Muscle layer of colon (tissue), 2 donors: ENCODE data around the gene BUD13.
A peak's percentile ranks its signal among the peaks of the same experiment; 100 is the strongest.

ENCODE experiments used
- H3K27ac ChIP-seq: one replicate; pipeline ENCODE4 v1.7.0; 2013; ENCODE audit warnings: low read depth, mild to moderate bottlenecking, low read length, moderate library complexity
- H3K27me3 ChIP-seq, 2 donors: one replicate each; pipeline ENCODE4 v1.7.0; 2013; ENCODE audit warnings: low read length in 2 of 2, mild to moderate bottlenecking in 2 of 2; ENCODE audit not compliant: insufficient read depth in 2 of 2, control insufficient read depth in 1 of 2
- H3K36me3 ChIP-seq: one replicate; pipeline ENCODE4 v1.7.0; 2013; ENCODE audit warnings: mild to moderate bottlenecking, low read length; ENCODE audit not compliant: insufficient read depth
- H3K4me1 ChIP-seq: one replicate; pipeline ENCODE4 v1.7.0; 2013; ENCODE audit warnings: mild to moderate bottlenecking, low read length; ENCODE audit not compliant: insufficient read depth
- H3K4me3 ChIP-seq, 2 donors: one replicate each; pipeline ENCODE4 v1.7.0; 2013; ENCODE audit warnings: low read length in 2 of 2, low read depth in 1 of 2, mild to moderate bottlenecking in 1 of 2, moderate library complexity in 1 of 2
- H3K9ac ChIP-seq: one replicate; pipeline ENCODE4 v1.7.0; 2013; ENCODE audit warnings: low read length
- H3K9me3 ChIP-seq: one replicate; pipeline ENCODE4 v1.7.0; 2013; ENCODE audit warnings: mild to moderate bottlenecking, low read length
- donor health status: abdominal sarcoma.
- donor health status: Adenocarcinoma of cecum.

The BUD13 gene

GRCh38 chr11:116791813-116792143 lies 19.0 kb upstream of the BUD13 start, which contains the start of gene APOA5:
Gene APOA5, minus strand, starts transcription at chr11:116791879. Its CDS starts 19 bp downstream, at chr11:116791860.
- Histone ChIP-seq H3K9ac (no peak within 1 kb of the TSS), H3K27ac (no peak within 1 kb of the TSS), H3K27me3 (no peaks in the 10 kb centered on the region), H3K4me3 (peak within 1 kb of the TSS in 1 of 2 donors; percentile 22), H3K4me1 (peaks cover 14% of the 10 kb centered on the region), H3K9me3 (no peaks in the 10 kb centered on the region), H3K36me3 (no peaks in the 10 kb centered on the region)

DNA sequence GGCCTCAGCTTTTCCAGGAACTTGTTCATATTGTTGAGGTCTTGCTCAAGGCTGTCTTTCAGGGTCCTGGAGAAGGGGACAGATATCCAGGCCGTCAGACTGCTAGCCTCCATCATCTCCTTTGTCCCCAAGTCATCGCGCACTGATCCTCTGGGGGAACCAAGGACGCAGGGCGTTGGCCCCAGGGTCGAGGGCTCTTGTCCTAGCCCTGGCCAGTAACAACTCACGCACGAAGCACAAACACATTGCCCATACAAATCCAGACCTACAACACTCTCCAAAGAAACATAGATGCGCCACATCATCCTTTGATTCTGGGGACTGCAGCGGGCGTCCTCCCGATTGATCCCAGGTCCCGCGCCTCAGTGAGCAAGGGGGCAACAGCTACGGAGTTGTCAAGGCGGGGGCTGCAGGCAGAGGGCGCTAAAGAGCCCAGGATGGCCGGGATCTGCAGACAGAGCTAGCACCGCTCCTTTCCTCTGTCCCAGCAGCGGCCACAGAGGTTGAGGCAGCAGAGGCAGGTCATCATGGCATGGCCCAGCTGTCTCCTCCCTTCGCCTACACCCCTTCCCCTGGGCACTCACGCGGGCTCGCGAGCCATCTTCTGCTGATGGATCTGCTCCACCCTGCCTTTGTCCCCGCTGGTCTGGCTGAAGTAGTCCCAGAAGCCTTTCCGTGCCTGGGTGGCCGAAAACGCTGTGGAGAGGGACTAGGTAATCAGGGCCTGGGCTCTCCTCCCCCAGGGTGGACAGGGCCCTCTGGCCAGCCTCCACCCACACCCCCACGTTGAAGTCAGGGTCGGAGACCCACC lies 18.4 kb upstream of the BUD13 start:
- Histone ChIP-seq H3K27me3 (no peaks in the 10 kb centered on the region), H3K36me3 (peaks cover 3% of the 10 kb centered on the region), H3K27ac (no peak overlapping the region), H3K9me3 (no peaks in the 10 kb centered on the region), H3K9ac (no peak overlapping the region), H3K4me3 (peak overlapping the region in 1 of 2 donors; percentile 22), H3K4me1 (peaks cover 19% of the 10 kb centered on the region)

- no peaks in the 10 kb centered on the region for H3K9me3 ChIP-seq
- no peak overlapping the region for H3K4me3 ChIP-seq
- H3K27me3 ChIP-seq: no peaks in the 10 kb centered on the region
- H3K27ac ChIP-seq: no peak overlapping the region
- peaks cover 20% of the 10 kb centered on the region for H3K4me1 ChIP-seq
- no peak overlapping the region for H3K9ac ChIP-seq
- peaks cover 11% of the 10 kb centered on the region for H3K36me3 ChIP-seq
These were observed 17.6 kb upstream of the BUD13 start for GRCh38 chr11:116790167-116791001.

GRCh38 chr11:116788975-116789374 lies 16.2 kb upstream of the BUD13 start:
- no peak overlapping the region for H3K27ac ChIP-seq
- no peaks in the 10 kb centered on the region for H3K9me3 ChIP-seq
- peaks cover 20% of the 10 kb centered on the region for H3K4me1 ChIP-seq
- H3K36me3 ChIP-seq: peaks cover 25% of the 10 kb centered on the region
- H3K4me3 ChIP-seq: no peak overlapping the region
- H3K27me3 ChIP-seq: no peaks in the 10 kb centered on the region
- no peak overlapping the region for H3K9ac ChIP-seq

GRCh38 chr11:116788534-116788933 lies 15.7 kb upstream of the BUD13 start:
- H3K27ac ChIP-seq: peak overlapping the region; percentile 78
- H3K27me3 ChIP-seq: no peaks in the 10 kb centered on the region
- H3K9ac ChIP-seq: peak overlapping the region; percentile 34
- H3K4me1 ChIP-seq: peaks cover 20% of the 10 kb centered on the region
- peak overlapping the region; percentile 73 to 82 for H3K4me3 ChIP-seq
- H3K36me3 ChIP-seq: peaks cover 29% of the 10 kb centered on the region
- no peaks in the 10 kb centered on the region for H3K9me3 ChIP-seq

- peak within 1 kb of the TSS; percentile 78 for H3K27ac ChIP-seq
- H3K4me3 ChIP-seq: peak within 1 kb of the TSS; percentile 73 to 82
- peak within 1 kb of the TSS; percentile 34 for H3K9ac ChIP-seq
- H3K36me3 ChIP-seq: peaks cover 35% of the 10 kb centered on the region
- H3K27me3 ChIP-seq: no peaks in the 10 kb centered on the region
- peaks cover 20% of the 10 kb centered on the region for H3K4me1 ChIP-seq
- no peaks in the 10 kb centered on the region for H3K9me3 ChIP-seq
These were observed 15.1 kb upstream of the BUD13 start, which contains the start of gene ZPR1 for GRCh38 chr11:116787786-116788486. Gene ZPR1, minus strand, starts transcription at chr11:116788023. Its CDS starts 33 bp downstream, at chr11:116787990.

DNA sequence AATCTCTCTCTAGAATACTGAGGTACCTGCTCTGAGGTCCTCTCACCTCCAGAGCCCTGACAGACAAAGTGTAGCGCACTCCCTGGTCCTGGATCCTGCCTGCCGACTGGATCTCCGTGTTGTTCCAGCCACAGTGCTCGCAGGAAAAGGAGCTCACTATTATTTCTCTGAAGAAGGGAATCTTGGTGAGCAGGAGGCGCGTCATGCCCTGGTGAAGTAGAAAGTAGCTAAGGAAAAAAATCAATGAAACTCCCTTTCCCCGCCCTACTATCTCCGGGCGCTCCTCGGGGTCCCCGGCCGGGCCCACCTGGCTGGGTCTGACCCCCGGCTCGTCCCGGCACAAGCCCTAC lies 14.6 kb upstream of the BUD13 start:
- Histone ChIP-seq H3K36me3 (peaks cover 40% of the 10 kb centered on the region), H3K27me3 (no peaks in the 10 kb centered on the region), H3K4me3 (peak overlapping the region; percentile 73 to 82), H3K9ac (peak overlapping the region; percentile 34), H3K27ac (peak overlapping the region; percentile 78), H3K9me3 (no peaks in the 10 kb centered on the region), H3K4me1 (peaks cover 20% of the 10 kb centered on the region)

- Histone ChIP-seq H3K4me3 (peak overlapping the region; percentile 73 to 82), H3K27ac (peak overlapping the region; percentile 78), H3K9me3 (no peaks in the 10 kb centered on the region), H3K27me3 (no peaks in the 10 kb centered on the region), H3K9ac (peak overlapping the region; percentile 34), H3K4me1 (peaks cover 20% of the 10 kb centered on the region), H3K36me3 (peaks cover 43% of the 10 kb centered on the region)
These were observed 14.2 kb upstream of the BUD13 start for GRCh38 chr11:116786966-116787365.

DNA sequence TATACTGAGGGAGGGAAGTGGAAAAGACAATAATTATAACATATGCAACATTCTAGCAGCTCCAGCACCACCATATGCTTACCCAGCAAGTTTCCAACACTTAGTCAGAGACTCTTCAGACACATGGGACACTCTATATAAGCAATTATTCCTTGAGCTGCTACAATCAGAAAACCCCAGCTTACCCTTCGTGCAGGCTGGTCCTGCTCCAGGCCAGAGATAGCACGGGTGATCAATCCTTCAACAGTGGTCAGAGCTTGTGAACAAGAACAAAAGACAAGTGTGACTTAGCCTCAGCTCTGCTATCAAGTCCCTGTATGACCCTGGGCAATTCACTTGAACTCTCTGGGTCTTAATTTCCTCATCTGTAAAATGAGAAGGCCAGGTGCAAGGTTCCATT lies 13.5 kb upstream of the BUD13 start:
- Histone ChIP-seq H3K9me3 (no peaks in the 10 kb centered on the region), H3K9ac (no peak overlapping the region), H3K27ac (no peak overlapping the region), H3K4me1 (peaks cover 20% of the 10 kb centered on the region), H3K27me3 (no peaks in the 10 kb centered on the region), H3K36me3 (peaks cover 45% of the 10 kb centered on the region), H3K4me3 (no peak overlapping the region)

GRCh38 chr11:116782728-116783127 lies 9.9 kb upstream of the BUD13 start:
- no peak overlapping the region for H3K9ac ChIP-seq
- peaks cover 13% of the 10 kb centered on the region for H3K4me1 ChIP-seq
- H3K4me3 ChIP-seq: no peak overlapping the region
- H3K27ac ChIP-seq: no peak overlapping the region
- no peaks in the 10 kb centered on the region for H3K9me3 ChIP-seq
- peaks cover 70% of the 10 kb centered on the region for H3K36me3 ChIP-seq
- H3K27me3 ChIP-seq: no peaks in the 10 kb centered on the region

DNA sequence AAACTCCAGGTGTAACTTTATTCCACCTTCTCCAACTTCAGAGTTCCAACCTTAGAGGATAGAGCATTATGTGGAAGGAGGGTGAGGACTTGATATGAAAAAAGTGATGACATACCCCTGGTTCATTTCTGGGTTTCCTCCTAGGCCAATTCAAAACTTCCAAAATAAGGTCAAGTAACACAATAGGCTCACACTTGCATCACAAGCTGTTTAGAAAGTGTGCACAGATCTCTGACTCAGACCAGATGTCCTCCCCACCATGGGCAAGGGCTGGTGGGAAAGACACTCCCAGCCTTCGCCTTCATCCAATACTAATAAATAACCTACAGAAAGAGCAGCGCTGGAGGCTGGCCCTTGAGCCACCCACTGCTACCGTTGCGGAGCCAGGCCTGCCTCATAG lies 5.8 kb upstream of the BUD13 start:
- Histone ChIP-seq H3K9ac (no peak overlapping the region), H3K27me3 (no peaks in the 10 kb centered on the region), H3K9me3 (no peaks in the 10 kb centered on the region), H3K4me3 (no peak overlapping the region), H3K27ac (no peak overlapping the region), H3K36me3 (peaks cover 50% of the 10 kb centered on the region), H3K4me1 (peaks cover 3% of the 10 kb centered on the region)
